Subcutaneous adipose tissue (tissue), 4 donors: ENCODE results near the gene OR2J1. TPM values are rescaled to one million over a fixed set of nuclear protein-coding genes. Genes with fewer than 3 reads are reported as not detected.

Experiments
- CTCF ChIP-seq: fragments of 450-650 bp; IDR thresholded peaks from one replicate; pipeline ENCODE4 v1.5.1; 2016; ENCODE audit warnings: low read depth, mild to moderate bottlenecking, control low read depth, antibody characterized with exemption, moderate library complexity
- total RNA-seq, 4 donors: library from RNA; depleted of rRNA; stranded (reverse); fragments of >200 nt; gene quantifications; one replicate each; pipeline ENCODE4 v1.1.0, GENCODE V29; 2016

OR2J1 gene
- total RNA-seq, 4 donors from 2014 or later, result not detected

GRCh38 chr6:29137724-29138123 is 38.4 kb downstream of the OR2J1 start:
- TF ChIP-seq CTCF, result no peak

- TF ChIP-seq CTCF, result no peak
Observed at GRCh38 chr6:29141606-29142005, 42.3 kb downstream of the OR2J1 start.

- TF ChIP-seq CTCF, result no peak
Observed at GRCh38 chr6:29142309-29142708, 43.0 kb downstream of the OR2J1 start.

GRCh38 chr6:29146179-29146578 is 46.9 kb downstream of the OR2J1 start:
- no peak for TF ChIP-seq CTCF

GRCh38 chr6:29147074-29147473 is 47.8 kb downstream of the OR2J1 start:
- no peak for TF ChIP-seq CTCF

Other genes with a start within 250 kb of the OR2J1 start
- gene TRIM27, start 175.5 kb upstream of the OR2J1 start, total RNA-seq, result 10 to 100 TPM; 32.3 to 49.0 (median 42.4) TPM
- gene ZNF311, start 94.2 kb upstream of the OR2J1 start, total RNA-seq, result 1 to 10 TPM in 3 of 4 donors, not detected in 1; 1.0 to 2.4 (median 1.1) TPM
- not detected for gene OR2W1, start 54.3 kb upstream of the OR2J1 start, total RNA-seq
- gene OR2B3, start 12.2 kb upstream of the OR2J1 start, total RNA-seq, result not detected
- not detected for gene OR2J3, start 8.6 kb downstream of the OR2J1 start, total RNA-seq
- not detected for gene OR2J2, start 71.4 kb downstream of the OR2J1 start, total RNA-seq
- gene OR14J1, start 202.2 kb downstream of the OR2J1 start, total RNA-seq, result not detected